ENCODE results near the gene RSPO3. TPM values are rescaled to one million over a fixed set of nuclear protein-coding genes. Genes with fewer than 3 reads are reported as not detected.

The RSPO3 gene
- total RNA-seq, 1 donor from 2014 or later = 14.0 TPM

DNA sequence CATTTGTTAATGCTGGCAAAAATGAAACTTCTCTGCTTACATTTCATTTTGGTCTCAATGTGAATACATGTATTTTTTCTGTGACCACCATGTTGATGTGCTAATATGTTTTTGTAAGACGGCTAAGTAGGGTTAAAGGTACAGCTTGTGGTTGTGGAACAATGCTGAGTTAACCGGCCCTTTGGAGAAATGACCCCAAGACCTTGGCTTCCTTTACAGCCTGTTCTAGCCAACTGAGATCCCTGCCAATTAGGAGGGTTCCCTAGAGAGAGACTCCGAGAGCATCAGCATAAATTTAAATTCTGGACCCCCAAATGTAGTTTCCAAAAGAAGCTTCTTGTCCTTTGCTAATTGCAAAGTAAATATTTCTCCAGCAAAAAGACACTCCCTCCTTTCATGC lies 44.4 kb downstream of the RSPO3 start:
- Histone ChIP-seq H3K27ac (no peak overlapping the region), H3K27me3 (no peaks in the 10 kb centered on the region), H3K9me3 (no peaks in the 10 kb centered on the region), H3K4me3 (no peak overlapping the region), H3K4me1 (no peaks in the 10 kb centered on the region), H3K36me3 (no peaks in the 10 kb centered on the region)
- DNase-seq (ENCODE audit: extremely low spot score in 2 of 2) = no peak
- intact Hi-C loops (cut with DNase I) = no loop called here
- TF ChIP-seq POLR2A (IDR thresholded peaks at IDR 0.05) = no peak
- TF ChIP-seq, protein P1, sequence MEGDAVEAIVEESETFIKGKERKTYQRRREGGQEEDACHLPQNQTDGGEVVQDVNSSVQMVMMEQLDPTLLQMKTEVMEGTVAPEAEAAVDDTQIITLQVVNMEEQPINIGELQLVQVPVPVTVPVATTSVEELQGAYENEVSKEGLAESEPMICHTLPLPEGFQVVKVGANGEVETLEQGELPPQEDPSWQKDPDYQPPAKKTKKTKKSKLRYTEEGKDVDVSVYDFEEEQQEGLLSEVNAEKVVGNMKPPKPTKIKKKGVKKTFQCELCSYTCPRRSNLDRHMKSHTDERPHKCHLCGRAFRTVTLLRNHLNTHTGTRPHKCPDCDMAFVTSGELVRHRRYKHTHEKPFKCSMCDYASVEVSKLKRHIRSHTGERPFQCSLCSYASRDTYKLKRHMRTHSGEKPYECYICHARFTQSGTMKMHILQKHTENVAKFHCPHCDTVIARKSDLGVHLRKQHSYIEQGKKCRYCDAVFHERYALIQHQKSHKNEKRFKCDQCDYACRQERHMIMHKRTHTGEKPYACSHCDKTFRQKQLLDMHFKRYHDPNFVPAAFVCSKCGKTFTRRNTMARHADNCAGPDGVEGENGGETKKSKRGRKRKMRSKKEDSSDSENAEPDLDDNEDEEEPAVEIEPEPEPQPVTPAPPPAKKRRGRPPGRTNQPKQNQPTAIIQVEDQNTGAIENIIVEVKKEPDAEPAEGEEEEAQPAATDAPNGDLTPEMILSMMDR (IDR thresholded peaks at IDR 0.05) = no peak
- no peak for TF ChIP-seq POLR2AphosphoS5 (IDR thresholded peaks at IDR 0.05; ENCODE audit: insufficient read depth in 1 of 2, low read depth in 1 of 2)

DNA sequence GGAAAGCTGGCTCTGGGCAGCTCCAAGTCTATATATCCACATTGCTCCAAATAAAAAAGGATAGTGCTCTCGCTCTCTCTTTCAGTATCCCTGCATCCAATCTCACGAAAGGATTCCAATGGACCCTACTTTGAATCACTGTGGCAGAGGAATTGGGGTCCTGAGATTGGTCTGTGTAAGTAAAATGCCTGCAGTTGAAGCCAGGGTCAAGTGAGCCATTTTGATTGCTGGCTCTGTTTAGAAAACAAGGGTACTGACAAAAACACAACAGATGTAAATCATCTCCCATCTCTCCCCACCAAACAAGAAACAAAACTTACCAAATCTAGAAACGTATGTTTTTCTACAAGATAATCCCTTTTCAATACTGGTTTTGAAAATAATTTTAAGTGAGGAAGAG lies 45.6 kb downstream of the RSPO3 start:
- Histone ChIP-seq H3K27ac (no peak overlapping the region), H3K9me3 (no peaks in the 10 kb centered on the region), H3K4me1 (no peaks in the 10 kb centered on the region), H3K36me3 (no peaks in the 10 kb centered on the region), H3K4me3 (no peak overlapping the region), H3K27me3 (no peaks in the 10 kb centered on the region)
- no peak for DNase-seq (ENCODE audit: extremely low spot score in 2 of 2)
- TF ChIP-seq POLR2A (IDR thresholded peaks at IDR 0.05) = no peak
- TF ChIP-seq, protein P1 (IDR thresholded peaks at IDR 0.05) = no peak
- TF ChIP-seq POLR2AphosphoS5 (IDR thresholded peaks at IDR 0.05; ENCODE audit: insufficient read depth in 1 of 2, low read depth in 1 of 2) = no peak
- intact Hi-C loops (cut with DNase I) = no loop called here

- Histone ChIP-seq H3K27ac (no peak overlapping the region), H3K36me3 (no peaks in the 10 kb centered on the region), H3K4me1 (no peaks in the 10 kb centered on the region), H3K9me3 (no peaks in the 10 kb centered on the region), H3K27me3 (no peaks in the 10 kb centered on the region), H3K4me3 (no peak overlapping the region)
- TF ChIP-seq POLR2A (IDR thresholded peaks at IDR 0.05) (no peak), POLR2AphosphoS5 (IDR thresholded peaks at IDR 0.05; ENCODE audit: insufficient read depth in 1 of 2, low read depth in 1 of 2) (no peak)
- TF ChIP-seq, protein P1 (IDR thresholded peaks at IDR 0.05) = no peak
- no peak for DNase-seq (ENCODE audit: extremely low spot score in 2 of 2)
- intact Hi-C loops (cut with DNase I) = no loop called here
These were observed 46.1 kb downstream of the RSPO3 start for GRCh38 chr6:127164565-127164964.

DNA sequence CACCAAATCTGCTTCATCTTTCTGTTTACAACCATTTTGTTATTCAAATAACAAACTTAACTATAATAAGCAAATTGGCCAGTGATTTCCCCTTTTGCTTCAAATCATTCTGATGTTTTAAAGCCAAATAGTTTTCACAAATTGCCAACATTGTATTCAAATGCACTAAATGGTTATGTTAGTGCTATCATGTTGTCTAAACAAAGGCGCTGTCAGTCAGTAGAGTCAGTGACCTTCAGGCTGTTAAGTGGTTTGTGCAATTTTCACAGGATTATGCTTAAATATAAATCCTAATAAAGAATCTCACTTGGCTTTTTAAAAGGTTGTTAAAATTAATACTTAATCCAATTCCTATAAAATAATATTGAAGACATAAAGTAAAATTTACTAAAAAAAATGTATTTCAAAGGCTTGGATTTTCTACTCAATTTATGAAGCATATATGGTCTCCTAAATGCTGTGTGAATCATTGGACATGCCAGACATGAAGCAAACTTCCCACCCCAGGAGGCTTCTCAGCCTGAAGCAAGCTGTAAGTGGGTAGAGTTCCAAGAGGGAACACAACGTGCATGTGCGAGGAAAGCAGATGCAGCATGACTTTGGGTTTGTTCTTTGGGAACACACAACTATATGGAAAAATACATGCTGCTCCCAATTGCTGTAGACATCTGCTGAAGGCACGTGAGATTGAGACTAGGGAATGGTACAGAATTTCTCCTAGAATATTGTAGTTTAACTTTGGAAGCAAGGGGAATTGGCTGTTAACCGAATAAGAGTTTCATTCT lies 54.9 kb downstream of the RSPO3 start:
- H3K27ac ChIP-seq = no peak overlapping the region
- H3K9me3 ChIP-seq = no peaks in the 10 kb centered on the region
- intact Hi-C loops (cut with DNase I) = no loop called here
- H3K4me3 ChIP-seq = no peak overlapping the region
- no peak for TF ChIP-seq POLR2AphosphoS5 (IDR thresholded peaks at IDR 0.05; ENCODE audit: insufficient read depth in 1 of 2, low read depth in 1 of 2)
- TF ChIP-seq, protein P1 (IDR thresholded peaks at IDR 0.05) = no peak
- TF ChIP-seq POLR2A (IDR thresholded peaks at IDR 0.05) = no peak
- H3K27me3 ChIP-seq = no peaks in the 10 kb centered on the region
- no peaks in the 10 kb centered on the region for H3K36me3 ChIP-seq
- DNase-seq (ENCODE audit: extremely low spot score in 2 of 2) = no peak
- peaks cover 4% of the 10 kb centered on the region for H3K4me1 ChIP-seq

DNA sequence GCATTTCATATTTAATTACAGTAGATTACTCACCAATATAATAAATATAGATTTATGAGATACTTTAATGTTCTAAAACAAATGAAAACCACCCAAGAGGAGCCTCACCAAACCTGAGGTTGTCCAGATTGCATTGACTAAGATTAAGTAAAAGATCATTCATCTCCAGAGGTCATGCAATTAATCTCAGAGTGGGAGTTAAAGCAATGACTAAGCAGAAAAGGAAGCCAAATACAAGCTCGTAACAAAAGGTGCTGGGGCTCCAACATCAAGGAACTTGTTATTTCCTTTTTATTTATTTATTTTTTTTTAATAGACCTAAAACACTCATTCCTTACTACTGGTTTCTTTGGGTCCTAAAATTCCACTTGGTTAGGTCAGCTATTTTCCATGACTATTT lies 57.7 kb downstream of the RSPO3 start:
- intact Hi-C loops (cut with DNase I) = no loop called here
- DNase-seq (ENCODE audit: extremely low spot score in 2 of 2) = no peak
- no peak overlapping the region for H3K4me3 ChIP-seq
- H3K27ac ChIP-seq = no peak overlapping the region
- peaks cover 4% of the 10 kb centered on the region for H3K4me1 ChIP-seq
- no peaks in the 10 kb centered on the region for H3K9me3 ChIP-seq
- TF ChIP-seq, protein P1 (IDR thresholded peaks at IDR 0.05) = no peak
- TF ChIP-seq POLR2A (IDR thresholded peaks at IDR 0.05) = no peak
- no peaks in the 10 kb centered on the region for H3K27me3 ChIP-seq
- H3K36me3 ChIP-seq = no peaks in the 10 kb centered on the region
